Chondrocyte (in vitro differentiated cells): ENCODE measurements around the gene C20orf204. TPM values are rescaled to one million over a fixed set of nuclear protein-coding genes. Genes with fewer than 3 reads are reported as not detected.

ENCODE experiments used
- DNase-seq: peaks from one replicate; pipeline ENCODE4 v3.0.0; 2021; ENCODE audit warnings: mixed read lengths, low spot score
- H3K27ac Mint-ChIP-seq: one replicate; pipeline ENCODE4 v1.8.0; 2021; ENCODE audit warnings: mild to moderate bottlenecking, moderate library complexity, mixed read lengths; ENCODE audit not compliant: unreplicated experiment
- H3K27me3 Mint-ChIP-seq: 2 replicates; pipeline ENCODE4 v1.8.0; 2021; ENCODE audit warnings: low read depth, mixed read lengths
- H3K36me3 Mint-ChIP-seq: 2 replicates; pipeline ENCODE4 v1.8.0; 2021; ENCODE audit warnings: low read depth, mixed read lengths
- H3K4me1 Mint-ChIP-seq: 2 replicates; pipeline ENCODE4 v1.8.0; 2021; ENCODE audit warnings: low read depth, mild to moderate bottlenecking, mixed read lengths
- H3K4me3 Mint-ChIP-seq: one replicate; pipeline ENCODE4 v1.8.0; 2021; ENCODE audit warnings: mild to moderate bottlenecking, moderate library complexity, mixed read lengths; ENCODE audit not compliant: unreplicated experiment
- H3K9me3 Mint-ChIP-seq: 2 replicates; pipeline ENCODE4 v1.8.0; 2021; ENCODE audit warnings: low read depth, mixed read lengths
- CTCF ChIP-seq: fragments of 200-600 bp; sonication (generic); IDR thresholded peaks from 2 replicates; pipeline ENCODE4 v1.5.0; 2021; ENCODE audit warnings: antibody characterized with exemption, mild to moderate bottlenecking, moderate library complexity
- total RNA-seq: library from RNA; stranded (reverse); gene quantifications from 3 replicates; pipeline ENCODE4 v1.2.1, GENCODE V29; 2021

C20orf204 gene
- total RNA-seq, 1 donor from 2014 or later = 0.77 TPM

GRCh38 chr20:64024141-64024990, 11.6 kb upstream of the C20orf204 start:
- Mint-ChIP-seq H3K4me3 (no peak overlapping the region), H3K9me3 (no peaks in the 10 kb centered on the region), H3K27ac (no peak overlapping the region), H3K4me1 (no peaks in the 10 kb centered on the region), H3K36me3 (peaks cover 34% of the 10 kb centered on the region), H3K27me3 (no peaks in the 10 kb centered on the region)
- no peak for TF ChIP-seq CTCF
- DNase-seq = no peak

- no peak overlapping the region for H3K4me3 Mint-ChIP-seq
- DNase-seq = no peak
- no peak overlapping the region for H3K27ac Mint-ChIP-seq
- no peak for TF ChIP-seq CTCF
- no peaks in the 10 kb centered on the region for H3K27me3 Mint-ChIP-seq
- no peaks in the 10 kb centered on the region for H3K9me3 Mint-ChIP-seq
- H3K36me3 Mint-ChIP-seq = peaks cover 35% of the 10 kb centered on the region
- no peaks in the 10 kb centered on the region for H3K4me1 Mint-ChIP-seq
These were observed 10.7 kb upstream of the C20orf204 start for GRCh38 chr20:64025101-64025825.

GRCh38 chr20:64025826-64026412, 10.1 kb upstream of the C20orf204 start:
- no peaks in the 10 kb centered on the region for H3K4me1 Mint-ChIP-seq
- H3K9me3 Mint-ChIP-seq = no peaks in the 10 kb centered on the region
- H3K27ac Mint-ChIP-seq = no peak overlapping the region
- peaks cover 39% of the 10 kb centered on the region for H3K36me3 Mint-ChIP-seq
- no peak for DNase-seq
- H3K27me3 Mint-ChIP-seq = no peaks in the 10 kb centered on the region
- TF ChIP-seq CTCF = no peak
- H3K4me3 Mint-ChIP-seq = no peak overlapping the region

- Mint-ChIP-seq H3K36me3 (peaks cover 40% of the 10 kb centered on the region), H3K4me3 (no peak overlapping the region)
These were observed 7.8 kb upstream of the C20orf204 start for GRCh38 chr20:64027981-64028685.

More at GRCh38 chr20:64027981-64028685, 7.8 kb upstream of the C20orf204 start:
- H3K27me3 Mint-ChIP-seq = no peaks in the 10 kb centered on the region
- H3K27ac Mint-ChIP-seq = no peak overlapping the region
- no peak for DNase-seq
- H3K4me1 Mint-ChIP-seq = no peaks in the 10 kb centered on the region
- no peaks in the 10 kb centered on the region for H3K9me3 Mint-ChIP-seq
- TF ChIP-seq CTCF = no peak
